T-helper 9 cell (primary cell): Measurements from ENCODE around the gene TXNDC2.

ENCODE experiments used
- DNase-seq: peaks from one replicate; pipeline ENCODE4 v3.0.0-alpha.2; 2020

Gene TXNDC2

DNA sequence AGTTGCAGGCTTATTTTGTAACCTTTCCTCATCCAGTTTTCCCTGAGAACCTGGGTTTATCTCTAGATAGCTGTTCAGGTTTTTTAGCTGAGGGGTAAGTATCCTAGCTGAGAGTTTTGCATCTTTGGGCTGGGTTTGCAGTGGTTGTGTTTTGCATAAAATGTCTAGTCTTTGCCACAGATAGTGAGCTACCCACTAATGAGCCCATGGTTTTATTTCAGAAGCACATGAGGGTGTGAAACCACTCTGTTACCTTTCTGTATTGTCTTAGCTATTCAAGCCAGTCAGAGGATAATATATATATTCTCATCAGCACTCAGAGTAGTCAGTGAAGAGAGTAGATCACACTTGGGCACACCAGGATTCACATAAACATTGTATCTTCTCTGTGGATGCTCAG, 24.6 kb upstream of the TXNDC2 start:
- no peak for DNase-seq

DNA sequence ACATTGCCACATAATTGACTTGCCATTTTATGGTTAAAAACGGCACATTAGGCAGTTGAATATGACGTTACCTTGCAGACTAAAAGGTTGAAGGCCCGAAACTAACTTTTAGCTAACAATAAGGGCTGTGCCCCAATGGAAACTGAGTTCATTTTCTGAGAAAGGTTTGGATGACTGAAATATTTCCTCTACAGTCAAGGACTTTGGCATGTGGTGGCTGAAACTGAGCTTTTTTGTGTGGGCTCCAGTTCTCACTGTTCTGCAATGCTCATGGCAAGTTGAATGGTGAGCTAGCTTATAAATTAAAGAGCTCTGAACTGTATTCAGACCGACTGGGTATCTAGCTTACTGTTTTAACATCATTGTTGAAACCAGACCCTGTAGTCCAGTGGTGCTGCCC, 23.8 kb upstream of the TXNDC2 start:
- DNase-seq: no peak

DNA sequence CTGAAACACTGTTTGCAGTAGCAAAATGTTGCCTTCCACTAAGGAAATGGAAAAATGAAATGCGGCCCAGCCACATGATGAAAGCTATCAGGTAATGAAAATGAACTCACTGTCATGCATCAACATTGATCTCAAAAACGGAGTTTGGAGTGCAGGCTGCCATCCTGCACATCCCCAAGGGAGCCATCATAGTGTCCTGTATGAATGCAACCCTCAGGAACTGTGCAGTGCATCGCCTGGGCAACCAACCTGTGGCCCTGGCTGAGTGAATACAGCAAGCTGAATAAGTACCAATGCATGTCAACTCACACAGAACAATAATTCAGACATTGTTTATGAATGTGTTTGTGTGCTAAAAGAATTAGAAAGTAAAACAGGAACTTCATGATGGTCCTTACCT, 23.1 kb upstream of the TXNDC2 start:
- DNase-seq: no peak

DNA sequence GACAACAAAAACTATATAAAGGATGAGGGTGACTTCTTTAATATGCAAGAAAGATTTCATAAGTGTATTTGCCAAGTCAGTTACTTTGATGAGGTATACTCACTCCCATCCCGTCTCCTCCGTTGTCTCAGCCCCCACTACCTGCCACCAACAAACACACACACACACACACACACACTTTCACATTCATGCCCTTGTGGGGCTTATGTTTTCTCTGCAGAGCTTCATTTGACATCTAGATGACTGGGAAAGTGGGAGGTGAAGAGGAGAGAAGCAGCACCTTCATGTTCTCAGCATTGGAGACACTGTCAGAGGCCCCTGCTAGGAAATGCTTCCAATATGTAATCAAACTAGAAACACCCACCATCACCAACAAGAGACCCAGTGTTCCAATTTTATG, 22.5 kb upstream of the TXNDC2 start:
- no peak for DNase-seq

DNA sequence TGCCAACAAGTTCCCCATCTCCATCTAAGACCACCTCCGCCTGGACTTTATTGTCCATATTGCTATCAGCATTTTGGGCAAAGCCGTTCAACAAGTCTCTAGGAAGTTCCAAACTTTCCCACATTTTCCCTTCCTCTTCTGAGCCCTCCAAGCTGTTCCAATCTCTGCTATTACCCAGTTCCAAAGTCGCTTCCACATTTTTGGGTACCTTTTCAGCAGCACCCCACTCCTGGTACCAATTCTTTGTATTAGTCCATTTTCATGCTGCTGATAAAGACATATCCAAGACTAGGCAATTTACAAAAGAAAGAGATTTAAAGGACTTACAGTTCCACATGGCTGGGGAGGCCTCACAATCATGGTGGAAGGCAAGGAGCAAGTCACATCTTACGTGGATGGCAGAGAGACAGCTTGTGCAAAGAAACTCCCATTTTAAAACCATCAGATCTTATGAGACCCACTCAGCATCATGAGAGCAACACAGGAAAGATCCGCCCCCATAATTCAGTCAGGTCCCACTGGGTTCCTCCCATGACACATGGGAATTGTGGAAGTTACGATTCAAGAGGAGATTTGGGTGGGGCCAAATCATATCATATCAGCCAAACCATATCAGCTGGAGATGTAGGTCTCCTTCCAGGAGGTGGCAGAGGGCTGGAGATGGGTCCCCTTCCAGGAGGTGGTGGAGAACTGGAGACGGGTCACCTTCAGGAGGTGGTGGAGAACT, 19.8 kb upstream of the TXNDC2 start:
- DNase-seq: no peak

DNA sequence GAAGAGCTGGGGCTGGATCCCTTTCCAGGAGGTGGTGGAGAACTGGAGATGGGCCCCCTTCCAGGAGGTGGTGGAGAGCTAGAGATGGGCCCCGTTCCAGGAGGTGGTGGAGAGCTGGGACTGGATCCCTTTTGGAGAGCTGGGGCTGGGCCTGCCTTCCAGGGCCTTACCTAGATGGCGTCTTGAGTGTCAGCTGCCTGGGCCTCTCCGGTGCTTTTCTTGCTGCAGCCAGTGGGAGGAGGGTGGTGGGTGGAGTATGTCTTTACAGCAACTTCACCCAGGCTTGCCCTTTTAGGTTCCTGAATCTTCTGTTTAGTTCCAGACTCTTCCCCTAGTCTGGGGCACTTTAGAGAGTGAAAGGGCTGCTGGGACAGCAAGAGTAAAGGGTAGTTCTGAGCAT, 19.1 kb upstream of the TXNDC2 start:
- no peak for DNase-seq

DNA sequence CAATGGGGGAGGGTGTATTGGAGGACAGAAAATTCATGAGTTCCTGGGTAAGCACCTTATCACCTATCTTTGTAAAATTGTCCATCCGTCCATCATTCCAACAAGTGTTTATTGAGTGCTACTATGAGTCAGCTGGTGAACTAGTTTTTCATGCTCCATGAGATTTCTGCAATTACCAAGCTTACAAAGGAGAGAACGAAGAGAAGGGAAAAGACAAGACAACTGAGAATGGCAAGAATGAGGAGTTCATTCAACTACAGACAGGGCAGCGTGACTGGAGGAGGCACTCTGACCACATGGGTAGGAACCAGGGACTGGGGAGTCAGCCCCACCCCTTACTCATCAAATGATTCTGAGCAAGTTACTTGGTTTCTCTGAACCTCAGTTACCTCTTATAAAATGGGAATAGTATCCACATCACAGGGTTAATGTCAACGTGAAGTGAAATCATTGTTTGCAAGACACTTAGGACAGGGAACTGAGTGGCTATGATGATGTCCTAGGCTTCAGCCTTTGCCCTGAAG, 18.6 kb upstream of the TXNDC2 start:
- no peak for DNase-seq

DNA sequence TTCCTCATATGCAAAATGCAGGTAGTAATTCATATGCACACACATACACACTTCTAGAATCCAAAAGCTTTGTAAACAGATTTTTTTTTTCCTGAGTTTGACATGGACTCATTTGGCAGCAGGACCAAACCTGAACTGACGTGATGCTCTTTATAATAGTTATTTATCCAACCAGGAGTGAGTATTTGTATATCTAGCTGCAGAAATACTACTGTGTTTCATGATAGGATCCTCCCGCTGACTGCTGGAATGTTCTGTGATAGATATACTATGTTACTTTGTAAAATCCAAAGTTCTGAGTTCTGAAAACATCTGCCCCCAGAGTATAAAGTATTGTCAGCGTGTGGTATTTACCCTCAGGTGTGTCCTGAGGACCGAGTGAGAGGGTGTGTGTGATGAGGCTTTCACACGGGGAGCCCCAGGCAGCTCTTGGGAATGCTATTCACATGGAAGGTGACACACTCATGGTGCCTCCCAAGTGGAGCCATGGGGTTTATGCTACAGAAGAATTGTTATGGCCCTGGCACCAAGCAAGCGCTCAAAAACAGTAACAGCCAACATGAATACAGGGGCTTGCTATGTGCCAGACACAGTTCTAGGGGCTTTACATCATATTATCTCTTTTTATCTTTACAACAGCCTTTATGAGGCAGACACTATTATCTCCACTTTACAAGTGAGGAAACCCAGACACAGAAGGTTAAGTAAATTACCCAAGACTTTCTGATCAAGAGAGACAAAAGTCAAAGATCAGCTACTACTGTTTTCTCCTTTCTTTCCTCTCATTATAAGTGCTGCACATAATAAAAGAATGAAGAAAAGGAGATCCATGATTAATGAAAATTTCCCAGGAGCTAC, 16.7 kb upstream of the TXNDC2 start:
- no peak for DNase-seq

DNA sequence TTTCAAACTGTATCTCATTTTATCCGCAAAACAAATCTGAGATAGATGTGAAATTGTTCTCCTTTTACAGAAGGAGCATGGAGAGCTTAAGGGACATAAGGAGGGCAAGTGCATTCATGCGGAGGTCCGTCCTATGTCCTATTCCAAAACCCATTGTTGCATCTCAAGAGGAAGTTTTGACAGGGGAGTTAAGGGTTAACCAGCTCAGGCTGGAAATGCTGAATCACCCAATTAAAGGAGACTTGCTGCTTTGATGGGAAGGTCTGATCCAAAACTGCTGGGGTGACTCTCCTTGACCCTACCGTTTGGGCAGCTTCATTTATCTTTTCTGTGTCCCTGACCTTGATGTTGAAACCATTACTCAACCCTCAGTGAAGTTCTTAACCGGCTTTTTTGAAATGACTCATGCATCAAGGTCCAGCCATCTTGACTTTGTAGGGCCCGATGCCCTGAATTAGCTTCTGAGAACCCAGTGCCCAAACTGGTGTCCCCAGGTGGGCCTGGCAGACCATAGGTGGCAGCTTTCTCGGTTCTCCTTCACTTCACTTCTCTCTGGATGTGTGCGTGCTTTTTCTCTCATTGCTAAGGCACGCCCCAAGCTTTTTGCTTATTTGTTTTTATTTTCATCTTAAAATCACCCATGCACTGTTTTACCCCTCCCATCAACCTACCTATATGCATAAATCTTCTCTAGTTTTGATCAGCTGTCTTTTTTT, 15.9 kb upstream of the TXNDC2 start:
- DNase-seq: no peak

DNA sequence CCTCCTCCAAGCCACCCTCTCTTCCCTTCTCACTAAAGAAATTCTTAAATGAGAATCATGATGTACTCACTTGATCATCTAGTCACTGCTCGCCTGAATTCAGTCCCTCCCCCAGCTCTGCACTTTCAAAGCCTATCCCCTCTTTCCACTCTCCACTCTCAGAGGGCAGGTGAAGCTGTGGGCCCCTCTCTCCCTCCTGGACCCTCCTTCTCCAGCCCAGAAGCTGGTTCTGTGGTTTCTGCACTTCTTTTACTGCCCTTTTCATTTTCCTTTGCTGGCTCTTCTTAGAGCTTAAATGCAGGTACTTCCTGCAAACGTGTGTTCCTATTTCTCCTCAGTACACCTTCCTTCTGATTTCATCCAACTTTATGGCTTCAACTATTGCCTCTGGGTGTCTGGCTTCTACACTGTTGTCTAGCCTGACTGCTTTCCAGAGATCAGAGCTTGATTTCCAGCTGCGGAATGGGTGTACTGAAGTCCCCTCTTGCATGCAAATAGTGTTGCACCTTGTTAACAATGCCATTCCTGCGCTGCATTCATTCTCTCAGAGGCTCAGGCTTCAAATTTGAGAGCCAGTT, 15.3 kb upstream of the TXNDC2 start:
- DNase-seq: no peak

DNA sequence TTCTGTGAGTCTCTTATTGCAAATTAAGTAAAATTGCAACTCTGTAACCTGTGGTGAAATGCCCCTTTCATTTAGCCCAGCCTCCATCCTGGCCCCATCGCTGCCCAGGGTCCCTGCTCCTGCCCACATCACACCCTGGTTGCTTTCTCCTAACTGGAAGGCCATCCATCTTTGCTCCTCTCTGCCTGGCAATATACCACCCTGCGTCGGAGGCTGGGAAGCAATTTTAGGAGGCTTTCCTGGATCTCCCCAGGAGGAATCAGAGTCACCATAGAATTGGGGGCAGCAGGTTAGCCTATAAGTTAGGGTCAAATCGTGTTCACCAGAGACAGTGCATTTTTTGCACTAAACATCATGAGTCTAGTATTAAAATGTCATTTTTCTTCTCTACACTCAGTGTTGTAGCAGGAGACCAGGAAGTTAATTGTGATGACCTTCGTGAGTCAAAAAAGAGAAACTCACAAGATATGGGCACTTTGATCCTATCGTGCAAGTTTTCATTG, 14.5 kb upstream of the TXNDC2 start:
- no peak for DNase-seq

DNA sequence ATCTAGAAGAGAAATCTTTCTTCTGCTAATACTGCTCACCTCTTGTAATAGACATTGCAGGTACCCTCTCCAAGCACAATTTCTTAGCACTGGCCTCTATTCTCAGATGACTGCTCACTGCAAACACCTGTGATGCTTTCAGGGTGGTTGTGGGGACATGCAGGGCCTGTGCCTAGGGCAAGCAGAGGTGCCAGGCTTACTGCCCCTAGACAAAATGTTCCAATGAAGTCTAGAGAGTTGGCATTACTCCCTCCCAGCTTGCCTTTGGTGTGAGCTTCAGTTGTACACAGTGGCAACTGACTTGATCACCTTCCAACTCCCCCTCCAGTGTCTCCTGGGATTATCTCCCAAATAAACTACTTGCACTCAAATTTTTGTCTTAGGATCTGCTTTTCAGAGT, 12.9 kb upstream of the TXNDC2 start:
- no peak for DNase-seq

DNA sequence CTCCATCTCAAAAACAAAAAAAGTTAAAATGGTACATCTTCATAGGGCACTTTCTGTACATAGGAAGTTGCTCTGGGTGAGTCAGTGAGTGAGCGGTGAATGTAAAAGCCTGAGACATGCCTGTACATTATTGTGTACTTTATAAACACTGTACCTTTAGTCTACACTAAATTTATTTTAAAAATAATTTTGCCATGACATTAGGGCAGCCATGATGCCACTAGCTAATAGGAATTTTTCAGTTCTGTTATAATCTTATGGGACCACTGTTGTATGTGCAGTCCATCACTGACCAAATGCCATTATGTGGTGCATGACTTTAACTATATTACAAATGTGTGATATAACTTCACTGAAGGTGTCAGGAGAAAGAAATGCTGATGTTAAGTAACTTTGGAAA, 11.0 kb upstream of the TXNDC2 start:
- DNase-seq: no peak

DNA sequence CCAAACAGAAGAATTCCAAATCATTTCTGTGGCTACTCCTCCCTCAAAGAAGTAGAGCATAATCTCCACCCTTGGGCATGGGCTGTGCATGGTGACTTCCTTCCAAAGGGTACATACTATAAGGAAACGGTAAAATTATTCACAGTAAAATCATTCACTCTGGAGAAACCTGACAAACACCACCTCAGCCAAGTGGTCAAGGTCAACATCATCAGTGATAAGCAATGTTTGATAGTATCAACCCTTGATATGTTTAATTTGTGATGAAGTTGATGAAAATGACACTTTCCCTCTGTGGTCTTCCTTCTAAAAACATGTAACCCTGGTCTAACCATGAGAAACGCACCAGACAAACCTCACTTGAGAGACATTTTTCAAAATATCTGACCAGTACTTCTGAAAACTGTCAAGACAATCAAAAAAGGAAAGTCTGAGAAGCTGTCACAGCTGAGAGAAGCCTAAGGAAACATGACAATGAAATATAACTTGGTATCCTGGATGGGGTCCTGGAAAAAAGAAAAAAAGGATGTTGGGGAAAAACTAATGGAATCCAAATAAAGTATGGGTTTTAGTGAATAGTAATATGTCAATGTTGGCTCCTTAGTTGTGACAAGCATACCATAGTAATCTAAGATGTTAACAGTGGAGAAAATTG, 9.4 kb upstream of the TXNDC2 start:
- DNase-seq: no peak

DNA sequence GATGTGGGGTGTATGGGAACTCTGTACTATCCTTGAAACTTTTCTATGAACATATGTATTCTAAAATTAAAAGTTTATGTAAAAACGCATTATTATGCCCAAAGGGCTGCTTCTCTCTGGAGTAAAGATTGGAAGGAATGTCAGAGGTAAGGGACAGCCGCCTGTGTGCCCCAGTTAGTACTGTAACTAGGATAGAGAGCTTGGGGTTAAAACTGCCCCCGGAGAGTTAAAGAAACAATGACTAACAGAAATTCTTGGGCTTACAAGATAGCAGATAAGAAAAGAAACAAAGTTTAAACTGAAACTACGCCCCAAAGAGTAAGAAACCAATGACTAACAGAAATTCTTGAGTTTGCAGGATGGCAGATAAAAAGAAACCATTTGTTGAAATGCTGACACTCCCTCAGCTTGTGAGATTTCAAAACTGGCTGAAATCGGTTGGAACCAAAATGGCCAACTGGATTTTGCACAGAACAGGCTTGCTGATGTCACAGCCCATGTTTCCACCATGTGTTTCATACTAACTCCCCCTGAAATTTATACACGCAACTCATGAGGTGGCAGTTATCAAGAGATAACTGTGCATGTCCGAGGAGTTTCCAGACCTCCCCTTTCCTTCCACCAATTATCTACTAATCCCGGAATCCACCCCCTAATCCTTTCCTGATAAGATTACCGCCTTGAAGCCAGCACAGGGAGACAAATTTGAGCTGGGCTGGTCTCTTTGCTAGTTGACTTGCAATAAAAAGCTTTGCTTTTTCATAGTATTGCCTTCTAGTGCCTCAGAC, 8.7 kb upstream of the TXNDC2 start:
- no peak for DNase-seq

DNA sequence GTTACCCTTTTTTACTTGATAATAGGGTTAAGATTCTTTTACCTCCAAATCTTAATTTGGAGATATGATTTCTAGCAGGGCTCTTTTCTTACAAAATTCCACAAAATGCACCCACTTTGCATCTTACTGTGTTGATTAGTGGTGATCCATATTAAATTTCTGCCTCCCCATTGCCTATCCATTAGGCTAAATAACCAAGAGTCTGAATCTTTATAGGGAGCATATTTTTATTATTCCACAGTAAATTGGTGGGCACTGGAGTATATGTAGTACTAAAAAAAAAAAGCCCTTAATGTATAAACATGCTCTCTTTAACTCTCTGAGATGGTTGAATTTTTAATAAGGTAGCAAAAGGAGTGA, 8.1 kb upstream of the TXNDC2 start:
- DNase-seq: no peak

DNA sequence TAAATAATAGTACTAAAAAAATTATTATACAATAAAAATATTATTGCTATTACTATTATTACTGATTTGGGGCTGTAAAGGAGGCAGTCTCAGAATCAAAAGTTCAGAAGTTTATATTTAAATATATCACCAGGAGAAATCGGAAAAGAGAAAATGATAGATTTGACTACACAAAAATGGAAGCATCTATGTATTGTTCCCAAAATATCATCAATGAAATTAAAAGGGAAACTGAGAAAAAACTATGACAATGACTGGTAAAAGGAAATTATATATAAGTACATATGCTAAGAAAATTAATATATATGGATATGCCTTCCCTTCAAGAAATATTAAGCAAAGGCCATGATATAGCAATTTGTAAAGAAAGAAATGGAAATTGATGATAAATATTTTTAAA, 7.7 kb upstream of the TXNDC2 start:
- DNase-seq: no peak

DNA sequence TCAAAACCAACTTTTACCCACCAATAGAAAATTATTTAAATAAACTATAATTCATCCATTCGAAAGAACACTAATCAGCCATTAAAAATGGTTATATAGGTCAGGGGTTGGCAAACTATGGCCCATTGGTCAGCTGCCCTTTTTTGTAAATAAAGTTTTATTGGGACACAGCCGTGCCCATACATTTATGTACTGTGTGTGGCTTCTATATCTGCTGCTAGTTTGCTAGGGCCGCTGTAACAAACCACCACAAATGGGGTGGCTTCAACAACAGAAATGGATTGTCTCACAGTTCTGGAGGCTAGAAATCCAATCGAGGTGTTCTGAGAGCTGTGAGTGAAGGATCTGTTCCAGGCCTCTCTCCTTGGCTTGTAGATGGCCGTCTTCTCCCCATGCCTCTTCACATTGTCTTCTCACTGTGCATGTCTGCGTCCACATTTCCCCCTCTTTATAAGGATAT, 7.0 kb upstream of the TXNDC2 start:
- DNase-seq: no peak

DNA sequence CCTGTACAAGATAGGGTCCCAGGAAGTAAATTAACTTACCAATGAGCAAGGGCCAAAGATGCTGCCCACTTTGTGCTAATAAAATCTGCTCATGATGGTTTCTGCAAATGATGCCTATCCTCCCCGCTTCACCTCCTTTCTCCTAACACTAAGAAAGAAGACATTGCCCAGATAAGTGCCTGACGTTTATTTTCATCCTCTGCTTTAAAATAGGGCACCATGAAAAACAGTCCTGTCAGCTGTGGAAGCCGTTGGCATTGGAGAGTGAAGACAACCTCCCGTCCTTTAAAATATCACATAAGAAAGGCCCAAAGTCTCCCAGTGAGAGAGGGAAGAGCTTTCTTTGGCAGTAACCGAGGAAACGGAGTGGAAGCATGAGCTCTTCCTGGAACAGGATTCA, 1.7 kb upstream of the TXNDC2 start:
- no peak for DNase-seq

DNA sequence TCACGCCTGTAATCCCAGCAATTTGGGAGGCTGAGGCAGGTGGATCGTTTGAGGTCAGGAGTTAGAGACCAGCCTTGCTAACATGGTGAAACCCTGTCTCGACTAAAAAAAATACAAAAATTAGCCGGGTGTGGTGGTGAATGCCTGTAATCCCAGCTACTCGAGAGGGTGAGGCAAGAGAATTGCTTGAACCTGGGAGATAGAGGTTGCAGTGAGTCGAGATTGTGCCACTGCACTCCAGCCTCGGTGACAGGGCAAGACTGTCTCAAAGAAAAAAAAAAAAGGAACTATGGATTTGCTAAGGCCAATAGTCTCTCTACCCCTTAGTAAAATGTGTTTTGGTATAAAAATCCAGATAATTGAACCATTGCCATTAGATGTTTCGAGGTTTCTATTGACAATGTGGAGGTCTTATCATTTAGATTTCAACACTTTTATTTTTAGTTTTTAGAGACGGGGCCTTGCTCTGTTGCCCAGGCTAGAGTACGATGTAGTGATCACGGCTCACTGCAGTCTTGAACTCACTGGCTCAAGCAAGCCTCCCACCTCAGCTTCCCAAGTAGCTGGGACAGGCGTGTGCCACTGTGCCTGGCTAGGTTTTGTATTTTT, 1.1 kb upstream of the TXNDC2 start:
- no peak for DNase-seq

DNA sequence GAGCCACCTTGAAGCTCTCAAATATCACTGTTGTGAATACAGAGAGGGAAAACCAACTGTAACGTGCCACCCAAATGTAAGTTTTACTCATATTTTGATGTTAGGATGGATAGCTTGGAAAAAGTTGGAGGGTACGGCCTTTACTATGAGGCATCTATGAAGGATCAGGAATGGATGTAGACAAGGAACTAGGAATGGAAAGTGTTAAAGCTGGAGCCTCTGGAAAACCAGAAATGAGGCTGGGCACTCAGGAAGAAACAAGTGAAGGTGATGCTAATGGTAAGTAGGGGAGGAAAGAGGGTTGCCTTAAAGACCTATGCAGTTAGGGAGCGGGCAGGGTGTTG, 204 bp downstream of the TXNDC2 start:
- DNase-seq: no peak
